Liver (tissue), 9 donors: Measurements from ENCODE around the gene NAA10. TPM values are rescaled to one million over a fixed set of nuclear protein-coding genes. Genes with fewer than 3 reads are reported as not detected.
A peak's percentile ranks its signal among the peaks of the same experiment; 100 is the strongest.

ENCODE experiments used
- DNase-seq: peaks from one replicate; pipeline ENCODE4 v3.0.0-alpha.2; 2017; ENCODE audit warnings: low spot score
- H3K27ac ChIP-seq, 2 donors: one replicate each; pipeline ENCODE4 v1.7.0; 2013; ENCODE audit warnings: inconsistent platforms in 2 of 2, low read length in 2 of 2, control low read depth in 1 of 2, low read depth in 1 of 2, mild to moderate bottlenecking in 1 of 2
- H3K27me3 ChIP-seq, 4 donors: one replicate each; pipeline versions ENCODE4 v1.6.1 to v1.7.0; 2013; ENCODE audit warnings: low read length in 3 of 4, inconsistent platforms in 1 of 4, mild to moderate bottlenecking in 1 of 4, moderate library complexity in 1 of 4; ENCODE audit not compliant: control insufficient read depth in 4 of 4, insufficient read depth in 4 of 4
- H3K36me3 ChIP-seq, 4 donors: one replicate each; pipeline versions ENCODE4 v1.6.1 to v1.7.0; 2013; ENCODE audit warnings: low read length in 3 of 4, mild to moderate bottlenecking in 3 of 4, low read depth in 1 of 4, moderate library complexity in 1 of 4; ENCODE audit not compliant: control insufficient read depth in 4 of 4, insufficient read depth in 3 of 4
- H3K4me1 ChIP-seq, 4 donors: one replicate each; pipeline versions ENCODE4 v1.6.1 to v1.7.0; 2013; ENCODE audit warnings: low read length in 3 of 4, mild to moderate bottlenecking in 3 of 4, moderate library complexity in 1 of 4; ENCODE audit not compliant: control insufficient read depth in 4 of 4, insufficient read depth in 4 of 4
- H3K4me3 ChIP-seq, 3 donors: one replicate each; pipeline versions ENCODE4 v1.6.1 to v1.7.0; 2013; ENCODE audit warnings: low read length in 3 of 3, control low read depth in 1 of 3, low read depth in 1 of 3, mild to moderate bottlenecking in 1 of 3
- H3K9ac ChIP-seq, 2 donors: one replicate each; pipeline ENCODE4 v1.7.0; 2013; ENCODE audit warnings: low read length in 2 of 2, mild to moderate bottlenecking in 2 of 2, moderate library complexity in 2 of 2, control low read depth in 1 of 2, low read depth in 1 of 2
- H3K9me3 ChIP-seq, 4 donors: one replicate each; pipeline versions ENCODE4 v1.6.1 to v1.7.0; 2013; ENCODE audit warnings: low read length in 3 of 4; ENCODE audit not compliant: control insufficient read depth in 4 of 4
- EGR1 ChIP-seq, 2 donors: IDR thresholded peaks; 2 replicates each; pipeline ENCODE4 v1.6.1; 2016 to 2018; ENCODE audit warnings: antibody characterized with exemption in 2 of 2, low read depth in 2 of 2
- FOXA1 ChIP-seq: IDR thresholded peaks from 2 replicates; pipeline ENCODE4 v1.6.1; 2016; ENCODE audit warnings: antibody characterized with exemption
- FOXA2 ChIP-seq: IDR thresholded peaks from 2 replicates; pipeline ENCODE4 v1.6.1; 2016; ENCODE audit warnings: antibody characterized with exemption
- GABPA ChIP-seq, 2 donors: IDR thresholded peaks in 1 of 2; conservative IDR thresholded peaks in 1 of 2; 2 replicates each; pipeline ENCODE4 v1.6.1; 2016; ENCODE audit warnings: antibody characterized with exemption in 2 of 2, mild to moderate bottlenecking in 1 of 2, moderate library complexity in 1 of 2
- HNF4A ChIP-seq, 2 donors: conservative IDR thresholded peaks; 2 replicates each; pipeline ENCODE4 v1.6.1; 2016; ENCODE audit warnings: antibody characterized with exemption in 2 of 2, mild to moderate bottlenecking in 2 of 2
- HNF4G ChIP-seq: IDR thresholded peaks from 2 replicates; pipeline ENCODE4 v1.6.1; 2016; ENCODE audit warnings: antibody characterized with exemption
- JUND ChIP-seq, 2 donors: IDR thresholded peaks; 2 replicates each; pipeline ENCODE4 v1.6.1; 2016; ENCODE audit warnings: antibody characterized with exemption in 2 of 2
- NR2F2 ChIP-seq: IDR thresholded peaks from 2 replicates; pipeline ENCODE4 v1.6.1; 2016; ENCODE audit warnings: antibody characterized with exemption
- RAD21 ChIP-seq, 2 donors: IDR thresholded peaks; 2 replicates each; pipeline ENCODE4 v1.6.1; 2016; ENCODE audit warnings: antibody characterized with exemption in 2 of 2, mild to moderate bottlenecking in 2 of 2
- RXRA ChIP-seq, 2 donors: IDR thresholded peaks; 2 replicates each; pipeline ENCODE4 v1.6.1; 2017 to 2018; ENCODE audit warnings: antibody characterized with exemption in 2 of 2, mild to moderate bottlenecking in 1 of 2
- SP1 ChIP-seq: IDR thresholded peaks from 2 replicates; pipeline ENCODE4 v1.6.1; 2018; ENCODE audit warnings: antibody characterized with exemption, mild to moderate bottlenecking
- TAF1 ChIP-seq: conservative IDR thresholded peaks from 2 replicates; pipeline ENCODE4 v1.6.1; 2016; ENCODE audit warnings: antibody characterized with exemption, mild to moderate bottlenecking
- YY1 ChIP-seq: IDR thresholded peaks from 2 replicates; pipeline ENCODE4 v1.6.1; 2016; ENCODE audit warnings: antibody characterized with exemption, mild to moderate bottlenecking
- WGBS: extraction: QIAGEN DNeasy Blood & Tissue Kit; methylation state at CpG from one replicate; pipeline ENCODE4 v1.1.7; 2013; 5-methylcytosine and 5-hydroxymethylcytosine counted together
- polyA plus RNA-seq, 2 donors: library from polyadenylated mRNA; stranded (reverse) in 1 of 2; unstranded in 1 of 2; fragments of 200-250 nt in 1 of 2; fragments of >200 nt in 1 of 2; fragmentation: Nextera tagmentation in 1 of 2; extraction: Ambion mirVana in 1 of 2; gene quantifications; one replicate each; pipeline versions ENCODE4 v1.2.1 to v1.2.3, GENCODE V29; 2013 to 2015
- total RNA-seq, 2 donors: library from RNA; depleted of rRNA; stranded (reverse); fragments of >200 nt; gene quantifications; one replicate each; pipeline ENCODE4 v1.2.3, GENCODE V29; 2014
- TF ChIP-seq, protein P1 (sequence below): IDR thresholded peaks from 2 replicates; pipeline ENCODE4 v1.6.1; 2016; ENCODE audit warnings: antibody characterized with exemption
- TF ChIP-seq, protein P2 (sequence below): IDR thresholded peaks from 2 replicates; pipeline ENCODE4 v1.6.1; 2016; ENCODE audit warnings: antibody characterized with exemption, mild to moderate bottlenecking
- TF ChIP-seq, protein P3 (sequence below): IDR thresholded peaks from 2 replicates; pipeline ENCODE4 v1.6.1; 2016; ENCODE audit warnings: antibody characterized with exemption
- TF ChIP-seq, protein P4 (sequence below): fragments of 150-350 bp; IDR thresholded peaks from 2 replicates; pipeline ENCODE4 v1.5.1; 2017; ENCODE audit warnings: improper control_type of control experiment, low read depth, low read length; ENCODE audit not compliant: missing input control
- TF ChIP-seq, protein P5 (sequence below): IDR thresholded peaks from 2 replicates; pipeline ENCODE4 v1.6.1; 2016; ENCODE audit warnings: antibody characterized with exemption
- donor health status: healthy.
- donor health status: healthy.
- donor health status: healthy.
- donor health status: healthy.
- donor health status: healthy.

NAA10 gene
- total and polyA plus RNA-seq, 4 donors, result 20.5 to 58.8 (median 44.4) TPM

DNA sequence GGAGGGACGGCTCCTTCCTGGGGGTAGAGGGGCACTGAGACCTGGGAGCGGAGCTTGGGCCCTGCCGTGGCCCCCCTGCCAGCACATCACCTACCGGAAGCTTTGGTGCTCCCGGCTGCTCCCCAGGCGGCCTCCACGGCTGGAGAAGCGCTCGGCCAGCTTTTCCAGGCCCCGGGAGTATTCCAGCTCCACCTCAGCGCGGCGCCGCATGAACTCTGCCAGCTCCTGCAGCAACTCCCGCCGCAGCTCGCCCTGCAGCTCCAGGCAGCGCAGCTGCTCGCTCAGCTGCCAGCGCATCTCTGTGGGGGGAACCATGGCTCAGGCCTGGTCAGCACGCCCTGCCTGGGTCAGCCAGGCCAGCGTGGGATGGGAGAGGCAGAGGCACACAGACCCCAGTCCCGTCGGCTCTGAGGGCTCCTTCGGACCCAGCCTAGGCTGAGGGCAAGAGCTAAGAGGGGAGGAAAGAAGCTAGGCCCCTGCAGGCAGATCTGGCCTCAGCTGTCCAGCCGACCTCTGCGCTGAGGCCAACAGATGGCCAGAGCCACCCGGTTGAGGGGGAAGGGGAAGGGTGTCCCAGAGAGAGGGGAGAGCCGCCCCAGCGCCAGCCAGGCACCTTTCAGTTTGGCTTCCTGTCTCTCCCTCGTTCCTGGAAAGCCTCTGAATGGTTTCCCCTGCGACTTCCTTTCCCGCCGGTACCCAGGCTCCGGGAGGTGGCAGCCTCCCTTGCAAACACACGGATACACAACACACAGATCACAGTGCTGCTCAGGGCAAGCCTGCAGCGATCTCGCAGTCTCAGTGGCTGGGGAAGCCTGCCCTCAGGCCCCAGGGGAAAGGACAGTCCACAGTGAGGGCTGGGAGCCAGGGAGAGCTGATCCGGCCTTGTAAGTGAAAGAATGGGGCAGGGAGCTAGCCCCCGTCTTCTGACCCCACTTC lies 13.1 kb downstream of the NAA10 start:
- Histone ChIP-seq H3K9me3 (no peaks in the 10 kb centered on the region), H3K27me3 (no peaks in the 10 kb centered on the region), H3K4me1 (peaks cover 3 to 15% (median 7%) of the 10 kb centered on the region in 4 donors), H3K9ac (no peak overlapping the region), H3K27ac (no peak overlapping the region), H3K4me3 (no peak overlapping the region), H3K36me3 (no peaks in the 10 kb centered on the region)
- TF ChIP-seq, protein P1, sequence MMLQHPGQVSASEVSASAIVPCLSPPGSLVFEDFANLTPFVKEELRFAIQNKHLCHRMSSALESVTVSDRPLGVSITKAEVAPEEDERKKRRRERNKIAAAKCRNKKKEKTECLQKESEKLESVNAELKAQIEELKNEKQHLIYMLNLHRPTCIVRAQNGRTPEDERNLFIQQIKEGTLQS, result no peak
- no peak for TF ChIP-seq SP1
- peak; percentile 57 for TF ChIP-seq NR2F2
- TF ChIP-seq, protein P2, sequence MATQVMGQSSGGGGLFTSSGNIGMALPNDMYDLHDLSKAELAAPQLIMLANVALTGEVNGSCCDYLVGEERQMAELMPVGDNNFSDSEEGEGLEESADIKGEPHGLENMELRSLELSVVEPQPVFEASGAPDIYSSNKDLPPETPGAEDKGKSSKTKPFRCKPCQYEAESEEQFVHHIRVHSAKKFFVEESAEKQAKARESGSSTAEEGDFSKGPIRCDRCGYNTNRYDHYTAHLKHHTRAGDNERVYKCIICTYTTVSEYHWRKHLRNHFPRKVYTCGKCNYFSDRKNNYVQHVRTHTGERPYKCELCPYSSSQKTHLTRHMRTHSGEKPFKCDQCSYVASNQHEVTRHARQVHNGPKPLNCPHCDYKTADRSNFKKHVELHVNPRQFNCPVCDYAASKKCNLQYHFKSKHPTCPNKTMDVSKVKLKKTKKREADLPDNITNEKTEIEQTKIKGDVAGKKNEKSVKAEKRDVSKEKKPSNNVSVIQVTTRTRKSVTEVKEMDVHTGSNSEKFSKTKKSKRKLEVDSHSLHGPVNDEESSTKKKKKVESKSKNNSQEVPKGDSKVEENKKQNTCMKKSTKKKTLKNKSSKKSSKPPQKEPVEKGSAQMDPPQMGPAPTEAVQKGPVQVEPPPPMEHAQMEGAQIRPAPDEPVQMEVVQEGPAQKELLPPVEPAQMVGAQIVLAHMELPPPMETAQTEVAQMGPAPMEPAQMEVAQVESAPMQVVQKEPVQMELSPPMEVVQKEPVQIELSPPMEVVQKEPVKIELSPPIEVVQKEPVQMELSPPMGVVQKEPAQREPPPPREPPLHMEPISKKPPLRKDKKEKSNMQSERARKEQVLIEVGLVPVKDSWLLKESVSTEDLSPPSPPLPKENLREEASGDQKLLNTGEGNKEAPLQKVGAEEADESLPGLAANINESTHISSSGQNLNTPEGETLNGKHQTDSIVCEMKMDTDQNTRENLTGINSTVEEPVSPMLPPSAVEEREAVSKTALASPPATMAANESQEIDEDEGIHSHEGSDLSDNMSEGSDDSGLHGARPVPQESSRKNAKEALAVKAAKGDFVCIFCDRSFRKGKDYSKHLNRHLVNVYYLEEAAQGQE, result no peak
- no peak for DNase-seq
- 62% methylated on average over 40 of the region's 40 CpGs for WGBS

DNA sequence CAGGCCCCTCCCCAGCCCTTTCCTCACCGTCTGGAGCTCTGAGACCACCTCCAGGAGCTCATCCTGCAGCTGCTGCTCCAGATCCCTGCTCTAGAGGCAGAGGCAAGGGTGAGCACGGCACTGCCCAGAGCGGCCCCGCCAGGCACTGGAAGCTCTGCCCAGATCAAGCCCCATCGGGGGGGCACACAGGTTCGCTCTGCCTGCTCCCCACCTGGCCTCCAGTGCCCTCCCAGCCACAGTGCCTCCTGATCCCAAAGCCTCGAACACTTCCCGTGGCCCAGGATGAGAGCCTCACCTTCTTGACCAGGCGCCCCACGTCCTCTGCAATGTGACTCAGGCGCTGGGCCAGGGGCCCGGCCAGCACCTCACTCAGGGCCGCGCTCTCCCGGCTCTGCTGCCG lies 13.8 kb downstream of the NAA10 start:
- Histone ChIP-seq H3K4me3 (no peak overlapping the region), H3K36me3 (no peaks in the 10 kb centered on the region), H3K9me3 (no peaks in the 10 kb centered on the region), H3K9ac (no peak overlapping the region), H3K4me1 (peaks cover 3 to 10% (median 7%) of the 10 kb centered on the region in 4 donors), H3K27ac (no peak overlapping the region), H3K27me3 (no peaks in the 10 kb centered on the region)
- TF ChIP-seq HNF4A (conservative IDR thresholded peaks at IDR 0.05), result no peak
- TF ChIP-seq, protein P2, result no peak
- TF ChIP-seq, protein P3, sequence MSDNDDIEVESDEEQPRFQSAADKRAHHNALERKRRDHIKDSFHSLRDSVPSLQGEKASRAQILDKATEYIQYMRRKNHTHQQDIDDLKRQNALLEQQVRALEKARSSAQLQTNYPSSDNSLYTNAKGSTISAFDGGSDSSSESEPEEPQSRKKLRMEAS, result no peak
- TF ChIP-seq RAD21 (IDR thresholded peaks at IDR 0.05), result no peak
- no peak for TF ChIP-seq GABPA (IDR thresholded peaks at IDR 0.05 in 1 of 2, conservative IDR thresholded peaks at IDR 0.05 in 1 of 2)
- no peak for TF ChIP-seq RXRA (IDR thresholded peaks at IDR 0.05)
- TF ChIP-seq FOXA1, result no peak
- no peak for TF ChIP-seq SP1
- no peak for TF ChIP-seq TAF1
- no peak for TF ChIP-seq EGR1 (IDR thresholded peaks at IDR 0.05; ENCODE audit: low read depth in 2 of 2)
- no peak for TF ChIP-seq NR2F2
- TF ChIP-seq, protein P4, sequence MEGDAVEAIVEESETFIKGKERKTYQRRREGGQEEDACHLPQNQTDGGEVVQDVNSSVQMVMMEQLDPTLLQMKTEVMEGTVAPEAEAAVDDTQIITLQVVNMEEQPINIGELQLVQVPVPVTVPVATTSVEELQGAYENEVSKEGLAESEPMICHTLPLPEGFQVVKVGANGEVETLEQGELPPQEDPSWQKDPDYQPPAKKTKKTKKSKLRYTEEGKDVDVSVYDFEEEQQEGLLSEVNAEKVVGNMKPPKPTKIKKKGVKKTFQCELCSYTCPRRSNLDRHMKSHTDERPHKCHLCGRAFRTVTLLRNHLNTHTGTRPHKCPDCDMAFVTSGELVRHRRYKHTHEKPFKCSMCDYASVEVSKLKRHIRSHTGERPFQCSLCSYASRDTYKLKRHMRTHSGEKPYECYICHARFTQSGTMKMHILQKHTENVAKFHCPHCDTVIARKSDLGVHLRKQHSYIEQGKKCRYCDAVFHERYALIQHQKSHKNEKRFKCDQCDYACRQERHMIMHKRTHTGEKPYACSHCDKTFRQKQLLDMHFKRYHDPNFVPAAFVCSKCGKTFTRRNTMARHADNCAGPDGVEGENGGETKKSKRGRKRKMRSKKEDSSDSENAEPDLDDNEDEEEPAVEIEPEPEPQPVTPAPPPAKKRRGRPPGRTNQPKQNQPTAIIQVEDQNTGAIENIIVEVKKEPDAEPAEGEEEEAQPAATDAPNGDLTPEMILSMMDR, result no peak
- TF ChIP-seq, protein P5, sequence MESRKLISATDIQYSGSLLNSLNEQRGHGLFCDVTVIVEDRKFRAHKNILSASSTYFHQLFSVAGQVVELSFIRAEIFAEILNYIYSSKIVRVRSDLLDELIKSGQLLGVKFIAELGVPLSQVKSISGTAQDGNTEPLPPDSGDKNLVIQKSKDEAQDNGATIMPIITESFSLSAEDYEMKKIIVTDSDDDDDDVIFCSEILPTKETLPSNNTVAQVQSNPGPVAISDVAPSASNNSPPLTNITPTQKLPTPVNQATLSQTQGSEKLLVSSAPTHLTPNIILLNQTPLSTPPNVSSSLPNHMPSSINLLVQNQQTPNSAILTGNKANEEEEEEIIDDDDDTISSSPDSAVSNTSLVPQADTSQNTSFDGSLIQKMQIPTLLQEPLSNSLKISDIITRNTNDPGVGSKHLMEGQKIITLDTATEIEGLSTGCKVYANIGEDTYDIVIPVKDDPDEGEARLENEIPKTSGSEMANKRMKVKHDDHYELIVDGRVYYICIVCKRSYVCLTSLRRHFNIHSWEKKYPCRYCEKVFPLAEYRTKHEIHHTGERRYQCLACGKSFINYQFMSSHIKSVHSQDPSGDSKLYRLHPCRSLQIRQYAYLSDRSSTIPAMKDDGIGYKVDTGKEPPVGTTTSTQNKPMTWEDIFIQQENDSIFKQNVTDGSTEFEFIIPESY, result no peak
- TF ChIP-seq, protein P1, result no peak
- TF ChIP-seq FOXA2, result no peak
- TF ChIP-seq HNF4G, result no peak
- no peak for TF ChIP-seq JUND (IDR thresholded peaks at IDR 0.05)
- no peak for TF ChIP-seq YY1
- no peak for DNase-seq
- WGBS, result 76% methylated on average over 16 of the region's 16 CpGs
